ENCODE results near the gene ATP8A2.

GRCh38 chr13:25679159-25679558, 307.4 kb downstream of the ATP8A2 start:
- TF ChIP-seq CTCF (IDR thresholded peaks at IDR 0.05) (no peak), ZFX (IDR thresholded peaks at IDR 0.05; ENCODE audit: borderline replicate concordance) (no peak)

Data from 22Rv1 (cell line).